Body of pancreas (tissue), 4 donors: ENCODE measurements around the gene PRG2. TPM values are rescaled to one million over a fixed set of nuclear protein-coding genes. Genes with fewer than 3 reads are reported as not detected.
A peak's percentile ranks its signal among the peaks of the same experiment; 100 is the strongest.

Experiments
- ATAC-seq: fragments of 150-250 bp; one replicate; pipeline ENCODE4 v1.9.1; 2016
- DNase-seq, 4 donors: peaks; one replicate each; pipeline ENCODE4 v3.0.0-alpha.2; 2019
- H3K27ac ChIP-seq, 4 donors: fragments of 200-600 bp; sonication (generic); 1 replicate in 3 of 4; 2 replicates in 1 of 4; pipeline versions ENCODE4 v1.5.1 to v1.6.1; 2016 to 2019; ENCODE audit warnings: mild to moderate bottlenecking in 1 of 4, mixed read lengths in 1 of 4, moderate library complexity in 1 of 4
- H3K27me3 ChIP-seq, 2 donors: fragments of 200-600 bp; sonication (generic); one replicate each; pipeline ENCODE4 v1.6.0; 2016; ENCODE audit warnings: mild to moderate bottlenecking in 1 of 2
- H3K36me3 ChIP-seq, 2 donors: fragments of 200-600 bp; sonication (generic); replicated peaks in 1 of 2; 2 replicates each; pipeline ENCODE4 v1.5.1; 2016; ENCODE audit warnings: low read depth in 2 of 2; ENCODE audit not compliant: insufficient read depth in 1 of 2
- H3K4me1 ChIP-seq: fragments of 200-600 bp; sonication (generic); one replicate; pipeline ENCODE4 v1.6.0; 2016
- H3K4me3 ChIP-seq, 2 donors: fragments of 200-600 bp; sonication (generic); 1 replicate in 1 of 2; 2 replicates in 1 of 2; pipeline ENCODE4 v1.5.1; 2016 to 2019
- H3K9me3 ChIP-seq, 3 donors: fragments of 200-600 bp; sonication (generic); 1 replicate in 2 of 3; 2 replicates in 1 of 3; pipeline ENCODE4 v1.5.1; 2016
- CTCF ChIP-seq, 7 experiments: fragments of 450-650 bp in 4 of 7; fragments of 200-600 bp in 3 of 7; sonication (generic) in 3 of 7; IDR thresholded peaks; one replicate each; pipeline ENCODE4 v1.5.1; 2016 to 2019; ENCODE audit warnings: antibody characterized with exemption in 7 of 7
- POLR2A ChIP-seq, 3 donors: fragments of 450-650 bp; IDR thresholded peaks; one replicate each; pipeline ENCODE4 v1.6.1; 2016; ENCODE audit warnings: antibody characterized with exemption in 3 of 3, mild to moderate bottlenecking in 2 of 3
- WGBS, 2 donors: methylation state at CpG; one replicate each; pipeline ENCODE4 v1.1.5; 2017; 5-methylcytosine and 5-hydroxymethylcytosine counted together
- intact Hi-C: fragments of 100-400 bp; cut with DNase I; formaldehyde crosslinking; loops from one replicate; pipeline ENCODE4 v1.15.1; 2023
- total RNA-seq, 2 donors: library from RNA; depleted of rRNA; stranded (reverse); fragments of >200 nt; gene quantifications; one replicate each; pipeline ENCODE4 v1.1.0, GENCODE V29; 2016

The PRG2 gene
- total RNA-seq, 2 donors from 2014 or later, result not detected

DNA sequence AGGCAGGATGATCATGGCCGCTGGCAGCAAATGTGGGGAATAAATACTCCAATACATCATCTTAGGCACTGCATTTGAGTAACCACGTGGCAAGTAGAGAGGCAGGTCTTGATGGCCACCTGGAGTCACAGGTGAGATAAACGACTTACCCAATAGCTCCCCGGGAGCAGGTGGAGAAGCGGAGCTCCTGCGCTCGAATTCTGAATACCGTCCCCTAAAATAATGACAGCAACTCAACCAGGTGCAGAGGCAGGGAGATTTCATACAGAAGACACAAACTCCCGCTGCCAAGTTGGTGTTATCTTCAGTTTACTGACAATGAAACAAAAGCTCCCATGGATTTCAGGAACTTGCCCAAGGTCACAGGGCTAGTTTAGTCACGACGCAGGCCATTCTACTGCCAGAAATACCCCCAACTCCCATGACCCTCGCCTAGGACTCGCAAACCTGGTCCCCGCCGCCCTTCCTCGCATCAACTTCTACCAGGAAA is 36.0 kb upstream of the PRG2 start:
- 19 to 34% methylated on average over 16 of the region's 16 CpGs for WGBS, 2 donors
- H3K27me3 ChIP-seq, result no peaks in the 10 kb centered on the region
- H3K4me3 ChIP-seq, result no peak overlapping the region
- peak; percentile 21 for ATAC-seq
- no peaks in the 10 kb centered on the region for H3K9me3 ChIP-seq
- intact Hi-C loops, result no loop called here
- peak overlapping the region; percentile 78 to 94 (median 90) for H3K27ac ChIP-seq
- peaks cover 56% of the 10 kb centered on the region for H3K4me1 ChIP-seq
- TF ChIP-seq POLR2A (IDR thresholded peaks at IDR 0.05), result no peak
- no peak for TF ChIP-seq CTCF (IDR thresholded peaks at IDR 0.05)
- no peaks in the 10 kb centered on the region for H3K36me3 ChIP-seq
- peak in 3 of 4 donors; percentile 16 to 48 (median 33) for DNase-seq

DNA sequence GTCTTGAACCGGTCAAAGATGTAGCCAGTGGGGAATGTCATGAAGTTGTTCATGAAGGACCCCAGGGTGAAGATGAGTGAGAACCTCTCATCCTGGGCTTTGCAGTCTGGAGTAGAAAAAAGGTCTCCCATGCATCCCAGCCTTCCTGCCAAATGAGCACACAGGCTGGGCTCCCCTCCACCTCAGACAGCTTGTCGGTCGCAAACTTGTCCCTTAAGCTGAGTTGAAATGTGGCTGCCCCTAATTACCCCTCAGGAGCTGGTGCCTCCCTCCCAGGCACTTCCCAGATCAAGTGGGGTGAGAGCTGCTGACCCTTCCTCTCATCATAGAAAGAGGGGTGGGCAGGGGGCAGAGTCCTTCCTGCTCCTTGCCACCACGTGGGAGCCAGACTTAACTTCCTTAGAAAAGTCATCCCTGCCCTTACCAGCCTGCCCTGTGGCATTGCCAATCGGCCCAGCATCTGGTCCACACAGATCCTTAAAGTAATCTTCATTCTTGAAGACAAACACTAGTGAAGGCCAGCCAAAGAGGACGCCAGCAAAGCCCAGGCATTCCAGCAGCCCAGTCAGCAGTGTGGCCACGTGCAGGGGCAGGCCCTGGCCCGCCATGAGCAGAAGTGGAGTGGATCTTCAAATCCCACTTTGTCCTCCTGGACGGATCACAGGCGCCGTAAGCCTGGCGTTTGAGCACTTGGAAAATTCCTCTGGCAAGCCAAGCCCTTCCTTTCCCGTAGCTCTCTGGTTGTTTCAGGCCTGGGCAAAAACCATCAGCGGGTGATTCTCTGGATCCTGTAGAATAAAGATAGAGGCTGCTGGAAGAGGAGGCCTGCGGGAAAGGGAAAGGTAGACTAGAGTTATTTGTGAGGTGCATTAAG is 35.4 kb upstream of the PRG2 start:
- 59 to 65% methylated on average over 10 to 15 of the region's 15 CpGs for WGBS, 2 donors
- ATAC-seq (peak; percentile 26), DNase-seq (peak; percentile 25 to 51 (median 44))
- Histone ChIP-seq H3K4me3 (no peak overlapping the region), H3K9me3 (no peaks in the 10 kb centered on the region), H3K4me1 (peaks cover 56% of the 10 kb centered on the region), H3K27ac (peak overlapping the region; percentile 65 to 94 (median 90)), H3K36me3 (no peaks in the 10 kb centered on the region), H3K27me3 (no peaks in the 10 kb centered on the region)
- intact Hi-C loops, result no loop called here
- TF ChIP-seq POLR2A (IDR thresholded peaks at IDR 0.05) (no peak), CTCF (IDR thresholded peaks at IDR 0.05) (no peak)

- WGBS, 2 donors, result 49 to 52% methylated on average over 15 of the region's 15 CpGs
Measured at GRCh38 chr11:57424792-57425564, 34.5 kb upstream of the PRG2 start.

More at GRCh38 chr11:57424792-57425564, 34.5 kb upstream of the PRG2 start:
- TF ChIP-seq CTCF (IDR thresholded peaks at IDR 0.05) (no peak), POLR2A (IDR thresholded peaks at IDR 0.05) (peak in 1 of 3 donors; percentile 25)
- H3K27ac ChIP-seq, result peak overlapping the region; percentile 65 to 94 (median 90)
- no peaks in the 10 kb centered on the region for H3K27me3 ChIP-seq
- DNase-seq (peak; percentile 31 to 78 (median 50)), ATAC-seq (peak; percentile 43)
- H3K36me3 ChIP-seq, result peaks cover 0 to 2% of the 10 kb centered on the region in 2 donors
- intact Hi-C loops, result no loop called here
- no peak overlapping the region for H3K4me3 ChIP-seq
- no peaks in the 10 kb centered on the region for H3K9me3 ChIP-seq
- H3K4me1 ChIP-seq, result peaks cover 47% of the 10 kb centered on the region
